Activated CD8-positive, alpha-beta memory T cell treated with anti-CD3 and anti-CD28 coated beads for 24 hours (primary cell): ENCODE data around the gene GORASP1.

Experiments
- DNase-seq: peaks from one replicate; pipeline ENCODE4 v3.0.0-alpha.2; 2020

The GORASP1 gene

DNA sequence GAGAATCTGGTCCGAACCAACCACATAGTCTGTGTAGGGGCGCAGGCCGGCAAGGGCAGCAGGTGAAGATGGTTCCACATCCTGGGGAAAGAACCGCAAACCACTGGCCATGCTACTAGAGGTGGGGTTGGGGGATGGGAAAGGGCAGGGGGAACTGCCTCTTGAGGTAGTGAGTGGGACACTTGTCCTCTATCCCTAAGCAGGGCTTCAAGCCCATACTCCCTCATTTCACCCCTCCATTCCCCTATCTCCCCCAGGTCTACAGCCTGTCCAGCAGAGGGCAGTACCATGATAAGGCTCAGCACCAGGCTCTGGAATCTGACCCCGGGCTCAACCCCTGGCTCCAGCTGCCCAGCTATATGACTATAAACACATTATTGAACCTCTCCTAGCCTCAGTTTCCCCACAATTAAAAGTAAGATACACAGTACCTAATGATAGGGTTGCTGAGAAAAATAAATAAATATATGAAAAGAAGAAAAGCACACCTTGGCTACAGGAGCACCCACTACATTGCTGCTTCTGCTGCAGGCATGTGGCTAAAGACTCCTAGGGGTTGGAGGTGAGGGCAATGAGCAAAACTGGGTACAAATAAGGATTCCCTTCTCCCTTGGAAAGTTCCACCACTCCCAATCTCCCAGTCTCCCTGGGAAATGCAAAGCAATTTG, 6.3 kb downstream of the GORASP1 start:
- DNase-seq, result peak; percentile 71

- no peak for DNase-seq
Observed at GRCh38 chr3:39100500-39100886, 6.9 kb downstream of the GORASP1 start.

DNA sequence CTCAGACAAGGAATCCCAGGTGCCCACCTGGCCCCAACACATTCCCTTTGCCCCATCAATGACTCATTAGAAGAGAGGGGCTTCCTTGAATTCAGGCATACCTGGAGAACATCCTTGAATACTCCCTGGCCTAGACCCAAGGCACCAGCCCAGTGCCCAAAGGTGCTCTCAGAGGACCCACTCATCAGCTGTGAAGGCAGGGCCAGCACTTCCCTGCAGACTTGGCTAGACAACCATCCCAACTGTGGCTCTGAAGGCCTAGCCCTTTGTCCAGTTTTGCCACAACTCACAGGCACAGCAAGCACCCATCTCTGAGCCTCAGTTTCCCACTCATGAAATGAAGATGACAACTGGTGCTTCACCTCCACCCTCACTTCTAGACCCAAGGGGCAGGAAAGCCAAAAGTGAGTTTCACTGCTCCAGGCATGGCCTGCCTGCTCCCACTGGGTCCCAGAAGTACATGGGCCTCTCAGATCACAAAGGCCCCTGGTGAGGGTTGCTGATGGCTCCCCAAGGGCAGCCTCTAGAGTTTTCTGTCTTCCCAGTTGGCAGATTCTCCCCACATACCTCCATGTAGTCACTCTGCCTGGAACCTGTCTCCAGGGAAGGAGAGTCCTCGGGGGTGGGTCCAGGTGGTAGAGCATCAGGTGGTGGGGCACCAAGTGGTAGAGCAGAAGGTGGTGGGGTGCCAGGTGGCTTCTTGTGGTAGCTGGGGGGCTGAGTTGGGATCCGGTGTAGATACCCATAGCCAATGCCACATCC, 7.5 kb downstream of the GORASP1 start:
- DNase-seq, result no peak

DNA sequence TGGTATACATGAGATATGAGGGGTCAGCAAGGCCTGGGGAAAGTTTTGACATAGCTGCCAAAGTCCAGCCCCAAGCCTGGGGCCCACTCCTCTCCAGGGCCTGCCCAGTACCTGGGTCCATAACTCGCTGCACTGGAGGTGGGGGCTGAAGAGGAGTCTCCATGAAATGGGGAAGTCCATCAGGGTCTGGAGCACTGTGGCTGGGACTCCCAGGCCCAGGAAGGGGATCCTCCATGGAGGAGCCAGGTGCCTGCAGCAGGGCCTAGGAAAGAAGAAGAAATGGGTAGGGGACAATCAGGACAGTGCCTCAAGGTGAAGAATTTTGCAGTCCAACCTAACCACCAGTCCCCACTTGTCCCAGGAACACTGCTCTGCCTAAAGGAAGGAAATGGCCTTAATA, 8.2 kb downstream of the GORASP1 start:
- no peak for DNase-seq

GRCh38 chr3:39098473-39099000, 8.9 kb downstream of the GORASP1 start:
- no peak for DNase-seq

DNA sequence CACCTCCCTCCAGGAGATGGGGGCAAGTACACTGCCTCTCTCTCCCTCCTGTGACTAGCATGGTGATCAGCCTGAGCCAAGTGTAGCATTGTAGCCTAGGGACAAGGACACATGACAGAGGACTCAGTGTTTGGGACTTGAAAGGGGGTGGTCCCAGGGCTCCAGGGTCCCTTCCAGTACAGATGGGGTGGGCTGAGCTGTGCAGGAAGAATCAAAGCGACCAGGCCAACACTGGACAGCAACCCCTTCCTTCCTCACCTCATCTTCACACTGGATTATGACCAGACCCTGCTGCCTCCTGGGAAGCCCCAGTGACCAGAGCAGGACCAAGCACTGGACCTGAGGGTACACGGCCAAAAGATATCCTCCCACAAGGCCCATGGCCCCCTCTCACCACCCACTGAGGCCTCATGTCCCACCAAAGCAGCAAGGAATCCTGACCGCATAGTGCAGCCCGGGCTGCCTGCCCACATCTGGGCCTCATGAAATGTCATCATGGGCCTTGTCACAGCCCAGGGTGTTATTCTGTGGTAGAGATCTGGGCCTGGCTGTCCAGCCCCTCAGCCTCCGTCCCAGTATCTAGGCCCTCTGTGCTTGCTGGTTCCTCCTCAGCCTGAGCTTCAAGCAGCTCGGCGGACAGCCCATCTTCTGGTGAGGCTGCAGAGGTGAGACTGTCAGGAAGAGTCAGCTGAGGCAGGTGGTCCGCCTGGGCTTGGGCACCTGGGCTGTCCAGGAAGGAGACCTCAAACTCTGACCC, 9.5 kb downstream of the GORASP1 start:
- no peak for DNase-seq

GRCh38 chr3:39096775-39097174, 10.7 kb downstream of the GORASP1 start:
- no peak for DNase-seq

DNA sequence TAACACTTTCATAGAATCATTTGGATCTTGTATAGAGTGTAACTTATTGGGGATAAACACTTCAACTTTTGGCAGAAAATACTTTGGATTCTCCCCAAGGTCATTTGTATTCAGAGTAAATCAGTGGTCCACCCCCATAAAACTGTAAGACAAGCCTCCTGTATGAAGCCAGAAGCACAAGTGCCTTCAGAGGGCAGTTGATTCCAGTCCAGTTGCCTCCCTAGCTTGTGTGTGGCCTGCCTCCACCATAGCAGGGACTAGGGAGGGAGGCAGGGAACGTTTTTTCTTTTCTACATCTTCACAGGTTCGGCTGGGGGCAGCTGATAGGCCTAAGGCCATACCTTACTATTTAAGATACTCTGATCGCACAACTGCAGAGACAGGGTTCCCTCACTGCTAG, 11.6 kb downstream of the GORASP1 start:
- no peak for DNase-seq

GRCh38 chr3:39094851-39095677, 12.4 kb downstream of the GORASP1 start:
- no peak for DNase-seq

DNA sequence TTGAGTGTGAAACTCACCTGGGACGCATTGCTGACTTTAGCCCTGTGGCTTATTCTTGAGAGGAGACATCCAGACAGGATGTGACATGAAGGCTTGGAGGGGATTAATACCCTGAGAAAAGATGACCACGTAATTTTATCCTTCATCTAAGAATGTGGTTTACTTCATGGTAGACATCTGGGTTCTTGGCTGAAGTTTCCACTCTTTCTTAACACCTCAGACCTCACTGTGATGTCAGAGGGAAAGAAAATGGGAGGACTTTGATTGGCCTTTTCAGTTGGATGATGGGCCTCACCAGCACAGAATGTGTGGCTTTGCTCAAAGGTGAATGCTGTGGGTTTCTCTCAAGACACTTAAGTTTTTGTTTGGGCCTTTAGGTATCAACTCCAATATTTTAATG, 16.5 kb downstream of the GORASP1 start:
- DNase-seq, result no peak

GRCh38 chr3:39088889-39089288, 18.5 kb downstream of the GORASP1 start:
- DNase-seq, result no peak

DNA sequence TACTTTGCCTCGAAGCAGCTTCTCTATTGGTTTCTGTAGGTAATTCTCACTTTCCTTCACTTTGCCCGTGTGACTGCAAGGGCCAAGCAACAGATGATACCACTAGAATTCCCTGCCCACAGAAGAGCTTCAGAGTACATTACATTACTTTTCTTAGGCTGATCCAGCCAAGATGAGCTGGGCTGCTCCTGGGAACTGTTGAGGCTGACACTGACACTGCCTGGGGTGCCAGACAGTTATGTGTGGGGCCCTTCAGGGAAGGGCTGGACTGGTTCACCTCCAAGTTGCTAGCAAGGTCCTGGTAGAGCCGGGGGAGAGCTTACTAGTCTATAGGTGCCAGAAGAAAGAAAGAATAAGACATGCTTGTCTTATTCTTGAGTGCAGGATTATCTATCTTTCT, 19.0 kb downstream of the GORASP1 start:
- no peak for DNase-seq

GRCh38 chr3:39086144-39086543, 21.3 kb downstream of the GORASP1 start:
- DNase-seq, result no peak

DNA sequence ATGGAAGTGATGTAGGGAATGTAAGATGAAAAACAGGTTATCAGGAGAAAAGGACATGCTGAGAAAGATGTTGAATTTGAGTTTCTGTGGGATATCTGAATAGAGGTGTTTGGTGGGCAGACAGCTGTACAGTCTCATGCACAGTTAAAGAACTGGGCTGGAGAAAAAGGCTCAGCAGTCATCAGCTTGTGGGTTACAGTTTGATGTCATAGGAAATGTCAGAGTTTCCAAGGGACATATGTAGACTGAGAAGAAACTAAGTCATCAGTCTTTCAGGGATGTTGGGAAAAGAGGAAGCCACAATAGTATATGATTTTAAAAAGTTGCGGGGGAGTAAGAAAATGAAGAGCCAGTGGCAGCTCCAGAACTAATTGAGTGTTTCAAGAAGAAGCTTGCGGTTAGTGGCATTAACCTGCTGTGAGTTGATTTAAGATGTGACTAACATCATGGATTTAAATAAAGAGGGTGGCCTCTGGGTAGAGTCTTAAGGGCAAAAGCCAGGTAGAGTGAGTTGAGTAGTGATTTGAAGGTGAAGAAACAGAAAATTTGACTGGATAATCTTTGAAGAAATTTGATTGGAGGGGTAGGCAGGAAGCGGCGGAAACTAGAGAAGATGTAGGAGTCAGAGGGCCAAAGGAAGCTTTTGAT, 24.6 kb downstream of the GORASP1 start:
- no peak for DNase-seq

GRCh38 chr3:39080026-39080425, 27.4 kb downstream of the GORASP1 start:
- DNase-seq, result no peak

- no peak for DNase-seq
Observed at GRCh38 chr3:39079530-39079929, 27.9 kb downstream of the GORASP1 start.

DNA sequence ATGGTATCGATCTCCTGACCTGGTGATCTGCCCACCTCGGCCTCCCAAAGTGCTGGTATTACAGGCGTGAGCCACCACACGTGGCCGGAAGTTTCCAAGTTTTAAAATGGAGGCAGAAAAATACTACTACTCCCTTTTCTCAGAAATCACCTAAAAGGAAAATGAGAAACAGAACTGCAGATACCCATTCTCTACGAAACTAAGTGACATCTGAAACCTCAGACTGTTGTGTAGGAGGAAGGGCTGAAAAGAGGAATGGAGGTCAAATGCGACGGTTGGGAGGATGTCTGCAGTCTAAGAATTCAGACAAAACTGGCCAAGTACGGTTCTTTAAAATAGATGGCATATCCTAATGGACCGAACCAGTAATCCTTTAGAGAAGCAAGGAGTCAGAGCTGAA, 31.5 kb downstream of the GORASP1 start:
- DNase-seq, result no peak

- no peak for DNase-seq
Observed at GRCh38 chr3:39068556-39068955, 38.9 kb downstream of the GORASP1 start.

DNA sequence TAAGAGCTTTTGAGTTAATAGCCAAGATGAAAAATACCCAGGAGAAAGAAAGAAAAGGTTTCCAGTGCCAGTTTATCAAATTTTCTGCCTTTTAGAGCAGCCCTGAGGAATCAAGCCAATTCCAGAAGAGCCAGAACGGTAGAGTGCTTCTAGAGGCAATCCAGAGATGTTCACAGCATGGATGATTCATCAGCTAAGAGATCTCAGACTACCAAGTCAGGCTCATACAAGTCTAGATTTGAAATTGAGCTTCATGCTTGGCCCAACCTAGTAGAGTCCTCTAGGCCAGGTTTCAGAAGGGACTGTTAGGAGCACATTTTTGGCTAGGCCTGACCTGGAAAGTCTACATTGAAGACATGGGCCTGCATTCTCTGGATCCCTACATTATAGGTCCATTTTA, 40.1 kb downstream of the GORASP1 start:
- no peak for DNase-seq

DNA sequence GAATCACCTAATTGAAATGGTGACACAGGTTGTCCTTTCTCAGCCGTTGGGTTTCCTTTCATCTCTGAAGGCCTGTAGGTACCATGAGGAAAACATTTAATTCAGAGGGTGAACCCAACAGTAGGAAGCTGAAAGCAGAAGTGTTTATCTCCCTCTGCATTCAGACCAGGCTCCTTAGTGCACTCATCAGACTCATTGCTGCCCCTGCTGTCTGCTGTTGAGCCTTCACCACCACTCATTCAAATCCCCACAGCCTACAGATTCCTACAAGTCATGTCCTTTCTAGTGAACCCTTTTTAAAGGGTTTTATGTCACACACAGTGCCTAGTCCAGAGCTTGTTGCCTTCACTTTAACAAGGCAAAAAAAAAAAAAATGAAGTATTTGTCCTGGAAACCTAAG, 42.2 kb downstream of the GORASP1 start:
- no peak for DNase-seq

DNA sequence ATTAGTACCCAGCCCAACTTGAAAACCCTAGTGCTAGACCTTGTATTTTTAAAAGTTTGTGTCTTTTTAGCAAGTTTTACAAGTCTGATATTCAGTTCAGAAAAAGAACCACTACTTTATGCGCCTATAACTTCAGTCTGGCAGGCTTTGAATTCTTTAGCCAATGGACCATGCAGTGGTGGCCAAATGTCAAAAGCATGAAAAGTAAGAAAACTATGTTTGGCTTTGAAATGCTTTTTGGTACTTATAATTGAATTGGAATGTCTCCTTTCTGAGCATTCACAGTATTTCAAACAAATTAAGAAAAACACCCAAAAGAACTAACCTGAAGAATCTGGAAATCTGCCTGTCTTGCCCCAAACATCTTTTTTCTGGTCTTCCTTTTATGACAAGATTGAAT, 42.8 kb downstream of the GORASP1 start:
- DNase-seq, result no peak

GRCh38 chr3:39063143-39063542, 44.3 kb downstream of the GORASP1 start:
- no peak for DNase-seq
